Choroid plexus epithelial cell (primary cell): ENCODE data around the gene PLPP4.
A peak's percentile ranks its signal among the peaks of the same experiment; 100 is the strongest.

Source experiments
- DNase-seq: peaks from one replicate; pipeline ENCODE4 v3.0.0-alpha.2; 2010; ENCODE audit warnings: low read depth
- H3K4me3 ChIP-seq: 2 replicates; pipeline ENCODE4 v1.5.1; 2011; ENCODE audit warnings: low read depth, mild to moderate bottlenecking, control low read depth, low read length, moderate library complexity
- TF ChIP-seq, protein P1 (sequence below): conservative IDR thresholded peaks from 2 replicates; pipeline ENCODE4 v1.5.1; 2011; ENCODE audit warnings: low read depth, mild to moderate bottlenecking, control low read depth, inconsistent platforms, low read length, moderate library complexity

Gene PLPP4

DNA sequence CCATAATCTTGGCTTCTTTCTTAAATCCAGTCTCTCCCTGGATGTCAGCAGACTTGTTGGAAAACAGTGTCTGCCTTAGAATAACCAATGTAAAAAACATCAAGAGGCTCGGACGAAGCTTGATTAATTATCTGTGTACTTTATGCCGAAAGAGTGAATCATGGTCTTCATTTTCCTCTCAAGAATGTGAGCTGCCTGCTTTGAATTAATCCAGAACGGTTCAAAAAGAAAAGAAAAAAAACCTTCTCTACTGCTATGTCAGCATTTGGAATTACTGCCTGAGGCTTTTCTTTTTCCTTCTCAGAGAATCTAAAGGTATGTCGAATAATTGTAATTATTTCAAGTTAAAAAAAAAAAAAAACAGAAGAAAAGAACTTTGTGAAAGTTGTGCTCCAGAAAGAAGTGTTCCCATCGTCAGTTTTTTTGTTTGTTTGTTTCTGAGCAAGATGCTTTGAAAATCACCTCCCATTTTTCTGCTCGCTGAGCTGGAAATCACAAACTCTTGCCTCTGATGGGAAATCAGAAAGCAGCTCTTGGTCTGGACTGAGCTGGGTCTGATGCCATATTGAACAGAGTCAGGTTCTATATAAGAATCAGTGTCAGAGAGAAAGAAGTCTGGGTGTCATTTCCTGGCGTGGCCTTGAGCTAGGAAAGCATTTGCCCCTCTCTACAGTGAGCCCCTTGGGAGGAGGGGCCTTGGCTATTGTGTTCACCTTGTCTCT, 20.2 kb downstream of the PLPP4 start:
- H3K4me3 ChIP-seq: no peak overlapping the region
- DNase-seq: peak; percentile 46
- TF ChIP-seq, protein P1, sequence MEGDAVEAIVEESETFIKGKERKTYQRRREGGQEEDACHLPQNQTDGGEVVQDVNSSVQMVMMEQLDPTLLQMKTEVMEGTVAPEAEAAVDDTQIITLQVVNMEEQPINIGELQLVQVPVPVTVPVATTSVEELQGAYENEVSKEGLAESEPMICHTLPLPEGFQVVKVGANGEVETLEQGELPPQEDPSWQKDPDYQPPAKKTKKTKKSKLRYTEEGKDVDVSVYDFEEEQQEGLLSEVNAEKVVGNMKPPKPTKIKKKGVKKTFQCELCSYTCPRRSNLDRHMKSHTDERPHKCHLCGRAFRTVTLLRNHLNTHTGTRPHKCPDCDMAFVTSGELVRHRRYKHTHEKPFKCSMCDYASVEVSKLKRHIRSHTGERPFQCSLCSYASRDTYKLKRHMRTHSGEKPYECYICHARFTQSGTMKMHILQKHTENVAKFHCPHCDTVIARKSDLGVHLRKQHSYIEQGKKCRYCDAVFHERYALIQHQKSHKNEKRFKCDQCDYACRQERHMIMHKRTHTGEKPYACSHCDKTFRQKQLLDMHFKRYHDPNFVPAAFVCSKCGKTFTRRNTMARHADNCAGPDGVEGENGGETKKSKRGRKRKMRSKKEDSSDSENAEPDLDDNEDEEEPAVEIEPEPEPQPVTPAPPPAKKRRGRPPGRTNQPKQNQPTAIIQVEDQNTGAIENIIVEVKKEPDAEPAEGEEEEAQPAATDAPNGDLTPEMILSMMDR: no peak

DNA sequence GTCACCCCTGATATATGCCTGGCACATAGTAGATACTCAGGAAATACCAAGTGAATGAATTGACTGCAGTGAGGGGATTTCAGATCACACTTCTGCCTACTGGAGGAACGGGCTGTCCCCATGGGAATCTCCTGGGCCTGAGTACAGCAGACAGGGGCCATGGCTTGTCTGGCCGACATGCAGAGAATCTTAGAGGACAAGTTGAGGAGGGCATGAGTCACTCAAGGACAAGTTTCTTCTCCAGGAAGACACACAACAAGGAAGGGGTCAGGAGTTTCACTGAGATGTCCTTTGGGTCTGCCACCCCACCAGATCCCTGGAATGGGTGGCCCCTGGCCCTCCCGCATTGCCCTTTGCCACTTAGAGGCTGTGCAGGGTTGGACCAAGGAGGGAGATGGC, 20.7 kb downstream of the PLPP4 start:
- DNase-seq: peak; percentile 42
- TF ChIP-seq, protein P1: no peak
- H3K4me3 ChIP-seq: no peak overlapping the region

DNA sequence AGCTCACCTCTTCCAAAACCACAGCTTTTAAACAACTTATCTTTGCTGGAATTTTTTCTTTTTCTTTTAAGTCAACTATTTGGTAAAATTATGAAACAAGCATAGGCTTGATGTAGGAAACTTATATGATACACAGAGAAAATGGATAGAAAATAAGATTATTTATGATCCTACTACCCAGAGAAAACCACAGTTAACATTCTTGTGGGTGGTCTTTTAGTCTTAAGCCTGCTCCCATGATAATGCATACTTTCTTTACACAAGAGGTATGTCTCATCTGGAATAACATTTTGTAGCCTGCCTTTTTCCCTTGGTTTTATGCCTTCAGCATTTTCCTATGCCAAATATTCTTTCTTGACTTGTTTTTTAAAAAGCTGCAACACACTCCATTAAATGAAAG, 21.4 kb downstream of the PLPP4 start:
- TF ChIP-seq, protein P1: no peak
- DNase-seq: no peak
- no peak overlapping the region for H3K4me3 ChIP-seq

DNA sequence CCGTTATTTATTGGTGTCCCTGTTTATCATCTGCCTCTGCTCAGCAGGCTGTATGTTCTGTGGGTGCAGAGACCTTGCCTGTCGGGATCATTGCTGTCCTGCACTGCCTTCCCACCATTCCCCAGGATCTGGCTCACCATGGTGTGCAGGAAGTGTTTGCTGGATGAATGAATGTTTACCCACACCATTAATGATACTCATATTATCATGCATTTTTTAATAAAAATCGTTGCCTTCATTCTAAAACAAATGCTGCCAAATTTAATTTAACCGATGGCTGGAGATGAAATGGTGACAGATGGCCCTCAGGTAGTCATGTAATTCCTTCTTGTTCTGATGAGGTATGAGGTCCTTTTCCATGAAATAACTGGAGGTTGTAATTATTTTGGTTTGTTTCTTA, 22.5 kb downstream of the PLPP4 start:
- TF ChIP-seq, protein P1: no peak
- DNase-seq: no peak
- H3K4me3 ChIP-seq: no peak overlapping the region

DNA sequence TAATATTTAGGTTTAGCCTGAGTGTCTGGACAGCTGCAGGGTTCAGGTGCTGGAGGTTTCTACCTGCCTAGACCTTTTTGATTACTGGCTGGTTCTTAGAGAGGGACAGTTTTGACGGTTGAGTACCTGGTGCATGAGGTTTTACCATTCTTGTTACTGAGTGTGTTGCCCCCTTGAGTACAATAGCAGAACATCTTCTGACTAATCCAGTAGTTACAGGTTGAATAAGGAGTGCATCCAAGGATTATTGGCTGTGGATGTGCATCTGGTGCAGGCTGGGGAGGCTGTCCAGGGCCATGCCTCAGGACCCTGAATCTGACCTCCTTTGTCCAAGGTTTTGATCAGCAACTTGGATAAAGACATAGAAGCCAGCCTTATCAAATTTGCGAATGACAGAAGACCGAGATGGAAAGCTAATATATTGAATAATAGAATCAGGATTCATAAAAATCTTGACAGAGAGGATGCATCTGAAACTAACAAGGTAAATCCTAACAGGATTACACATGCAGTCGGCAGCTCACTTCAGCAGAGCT, 23.1 kb downstream of the PLPP4 start:
- DNase-seq: peak; percentile 53
- no peak overlapping the region for H3K4me3 ChIP-seq
- TF ChIP-seq, protein P1: peak; percentile 56

DNA sequence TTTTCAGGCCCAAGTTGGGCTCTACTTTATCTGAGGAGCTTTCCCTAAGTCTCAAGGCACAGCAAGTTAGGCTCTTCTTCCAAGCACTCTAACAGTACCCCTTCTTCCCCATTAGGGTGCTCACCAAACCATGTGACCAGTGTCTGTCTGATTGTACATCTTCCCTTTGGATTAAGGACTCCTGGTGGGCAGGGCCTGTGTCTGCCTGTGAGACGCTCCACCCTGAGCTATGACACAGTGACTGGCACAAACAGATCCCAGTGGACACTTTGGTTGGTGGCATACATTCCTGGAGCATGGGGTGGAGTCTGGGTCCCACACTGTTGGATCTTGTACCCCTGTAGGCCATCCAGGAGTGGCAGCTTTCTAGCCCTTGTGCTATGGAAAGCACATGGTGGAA, 23.8 kb downstream of the PLPP4 start:
- TF ChIP-seq, protein P1: no peak
- no peak overlapping the region for H3K4me3 ChIP-seq

DNA sequence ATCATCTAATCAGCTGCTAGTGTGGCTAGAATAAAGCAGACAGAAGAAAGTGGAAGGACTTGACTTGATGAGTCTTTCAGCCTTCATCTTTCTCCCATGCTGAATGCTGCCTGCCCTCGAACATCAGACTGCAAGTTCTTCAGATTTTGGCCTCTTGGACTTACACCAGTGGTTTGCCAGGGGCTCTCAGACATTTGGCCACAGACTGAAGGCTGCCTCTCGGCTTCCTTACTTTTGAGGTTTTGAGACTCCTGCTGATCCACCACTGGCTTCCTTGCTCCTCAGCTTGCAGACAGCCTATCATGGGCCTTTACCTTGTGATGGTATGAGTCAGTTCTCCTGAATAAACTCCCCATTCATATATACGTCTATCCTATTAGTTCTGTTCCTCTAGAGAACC, 26.0 kb downstream of the PLPP4 start:
- H3K4me3 ChIP-seq: no peak overlapping the region
- TF ChIP-seq, protein P1: no peak
- DNase-seq: no peak

More for the DNA sequence above, 23.8 kb downstream of the PLPP4 start:
- no peak for DNase-seq
